Cardiac muscle cell (in vitro differentiated cells and primary cell): Measurements from ENCODE around the gene ACOT9. TPM values are rescaled to one million over a fixed set of nuclear protein-coding genes. Genes with fewer than 3 reads are reported as not detected.

ENCODE experiments used
- DNase-seq, 2 donors: peaks; one replicate each; pipeline versions ENCODE4 v3.0.0 to v3.0.0-alpha.2; 2010 to 2017; ENCODE audit warnings: low read depth in 1 of 2, low spot score in 1 of 2
- H3K27ac ChIP-seq: fragments of 200-600 bp; sonication (generic); 2 replicates; pipeline ENCODE4 v1.5.1; 2016
- H3K27me3 ChIP-seq: fragments of 200-600 bp; sonication (generic); 2 replicates; pipeline ENCODE4 v1.6.0; 2016; ENCODE audit warnings: control low read depth
- H3K36me3 ChIP-seq: fragments of 200-600 bp; sonication (generic); 2 replicates; pipeline ENCODE4 v1.5.1; 2016; ENCODE audit warnings: control low read depth
- H3K4me1 ChIP-seq: fragments of 200-600 bp; sonication (generic); 2 replicates; pipeline ENCODE4 v1.8.1; 2017; ENCODE audit warnings: low read depth, mild to moderate bottlenecking, mixed run types
- H3K4me3 ChIP-seq: fragments of 200-600 bp; sonication (generic); 2 replicates; pipeline ENCODE4 v1.5.1; 2016; ENCODE audit warnings: mild to moderate bottlenecking
- H3K9me3 ChIP-seq: fragments of 200-600 bp; sonication (generic); 2 replicates; pipeline ENCODE4 v1.5.1; 2017; ENCODE audit warnings: low read depth, mild to moderate bottlenecking, control low read depth
- polyA plus RNA-seq: library from polyadenylated mRNA; unstranded; fragments of >200 nt; fragmentation: Nextera tagmentation; extraction: Ambion mirVana; gene quantifications from 2 replicates; pipeline ENCODE4 v1.2.1, GENCODE V29; 2016
- total RNA-seq: library from RNA; depleted of rRNA; stranded (reverse); fragments of >200 nt; gene quantifications from 2 replicates; pipeline ENCODE4 v1.2.3, GENCODE V29; 2016
- TF ChIP-seq, protein P1 (sequence below): IDR thresholded peaks from 2 replicates; pipeline ENCODE4 v1.5.1; 2012; ENCODE audit warnings: low read depth, mild to moderate bottlenecking, low read length

Gene ACOT9
- total and polyA plus RNA-seq, 2 experiments from 2014 or later, result 22.2 to 31.1 TPM

DNA sequence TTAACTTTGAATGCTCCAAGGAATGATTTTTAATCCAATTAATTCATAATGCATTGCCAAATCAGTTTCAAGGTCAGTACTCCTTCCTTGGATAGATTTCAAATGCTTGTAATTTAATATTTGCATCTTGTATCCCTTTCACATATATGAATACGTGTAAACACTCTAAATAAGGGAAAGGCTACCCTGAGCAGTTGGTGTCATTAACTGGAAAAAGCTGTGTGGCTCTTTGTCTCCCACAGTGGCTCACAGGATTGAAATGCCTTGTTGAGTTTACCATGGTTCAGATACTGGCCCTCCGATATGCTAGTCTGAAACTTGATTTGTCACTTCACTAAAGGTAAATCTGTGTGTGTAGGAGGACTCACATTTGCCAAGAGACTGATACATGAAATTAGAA lies 16.7 kb upstream of the ACOT9 start:
- no peak for DNase-seq
- Histone ChIP-seq H3K27ac (no peak overlapping the region), H3K4me3 (no peak overlapping the region), H3K4me1 (peaks cover 4% of the 10 kb centered on the region), H3K27me3 (no peaks in the 10 kb centered on the region), H3K9me3 (no peaks in the 10 kb centered on the region), H3K36me3 (no peaks in the 10 kb centered on the region)
- TF ChIP-seq, protein P1, sequence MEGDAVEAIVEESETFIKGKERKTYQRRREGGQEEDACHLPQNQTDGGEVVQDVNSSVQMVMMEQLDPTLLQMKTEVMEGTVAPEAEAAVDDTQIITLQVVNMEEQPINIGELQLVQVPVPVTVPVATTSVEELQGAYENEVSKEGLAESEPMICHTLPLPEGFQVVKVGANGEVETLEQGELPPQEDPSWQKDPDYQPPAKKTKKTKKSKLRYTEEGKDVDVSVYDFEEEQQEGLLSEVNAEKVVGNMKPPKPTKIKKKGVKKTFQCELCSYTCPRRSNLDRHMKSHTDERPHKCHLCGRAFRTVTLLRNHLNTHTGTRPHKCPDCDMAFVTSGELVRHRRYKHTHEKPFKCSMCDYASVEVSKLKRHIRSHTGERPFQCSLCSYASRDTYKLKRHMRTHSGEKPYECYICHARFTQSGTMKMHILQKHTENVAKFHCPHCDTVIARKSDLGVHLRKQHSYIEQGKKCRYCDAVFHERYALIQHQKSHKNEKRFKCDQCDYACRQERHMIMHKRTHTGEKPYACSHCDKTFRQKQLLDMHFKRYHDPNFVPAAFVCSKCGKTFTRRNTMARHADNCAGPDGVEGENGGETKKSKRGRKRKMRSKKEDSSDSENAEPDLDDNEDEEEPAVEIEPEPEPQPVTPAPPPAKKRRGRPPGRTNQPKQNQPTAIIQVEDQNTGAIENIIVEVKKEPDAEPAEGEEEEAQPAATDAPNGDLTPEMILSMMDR, result no peak

DNA sequence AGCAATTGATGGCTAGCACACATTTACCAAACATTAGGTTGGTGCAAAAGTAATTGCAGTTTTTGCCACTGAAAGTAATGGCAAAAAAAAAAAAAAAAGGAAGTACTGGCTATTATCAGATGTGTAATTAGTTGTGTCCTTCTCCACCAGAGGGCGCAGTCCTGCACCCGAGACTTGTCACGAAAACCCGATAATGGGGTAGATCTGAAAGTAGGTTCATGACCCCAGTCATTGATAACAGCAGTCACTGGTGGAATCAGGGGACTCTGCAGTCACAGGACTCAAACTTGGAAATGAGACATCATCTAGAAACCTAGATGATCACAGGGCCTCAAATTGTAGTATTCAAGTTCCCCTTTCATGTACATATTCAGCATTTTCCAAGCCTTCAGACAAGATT lies 13.1 kb upstream of the ACOT9 start:
- Histone ChIP-seq H3K9me3 (no peaks in the 10 kb centered on the region), H3K27me3 (no peaks in the 10 kb centered on the region), H3K4me3 (no peak overlapping the region), H3K27ac (no peak overlapping the region), H3K36me3 (no peaks in the 10 kb centered on the region), H3K4me1 (peaks cover 4% of the 10 kb centered on the region)
- DNase-seq, result peak; percentile 65 to 80
- TF ChIP-seq, protein P1, result peak; percentile 49

DNA sequence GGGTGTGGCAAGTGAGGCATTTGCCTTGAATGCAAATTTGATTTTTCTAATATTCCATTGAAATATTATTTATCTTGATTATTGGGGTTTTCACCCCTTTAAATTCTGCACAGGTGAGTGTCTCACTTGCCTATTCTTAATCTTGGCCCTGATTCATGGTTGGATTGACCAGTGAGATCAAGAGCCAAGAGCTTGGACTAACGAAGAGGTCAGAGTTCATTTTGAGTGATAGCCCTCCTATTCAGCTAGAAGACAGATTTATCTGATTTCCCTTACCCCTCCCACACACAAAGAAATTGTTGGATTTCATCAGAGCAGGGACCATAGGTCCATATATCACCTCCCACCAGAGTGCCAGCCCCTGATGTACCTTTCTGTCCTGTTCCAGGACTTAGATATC lies 11.6 kb upstream of the ACOT9 start:
- Histone ChIP-seq H3K9me3 (no peaks in the 10 kb centered on the region), H3K27ac (no peak overlapping the region), H3K4me3 (no peak overlapping the region), H3K27me3 (no peaks in the 10 kb centered on the region), H3K36me3 (no peaks in the 10 kb centered on the region), H3K4me1 (peaks cover 4% of the 10 kb centered on the region)
- DNase-seq, result no peak
- TF ChIP-seq, protein P1, result no peak

DNA sequence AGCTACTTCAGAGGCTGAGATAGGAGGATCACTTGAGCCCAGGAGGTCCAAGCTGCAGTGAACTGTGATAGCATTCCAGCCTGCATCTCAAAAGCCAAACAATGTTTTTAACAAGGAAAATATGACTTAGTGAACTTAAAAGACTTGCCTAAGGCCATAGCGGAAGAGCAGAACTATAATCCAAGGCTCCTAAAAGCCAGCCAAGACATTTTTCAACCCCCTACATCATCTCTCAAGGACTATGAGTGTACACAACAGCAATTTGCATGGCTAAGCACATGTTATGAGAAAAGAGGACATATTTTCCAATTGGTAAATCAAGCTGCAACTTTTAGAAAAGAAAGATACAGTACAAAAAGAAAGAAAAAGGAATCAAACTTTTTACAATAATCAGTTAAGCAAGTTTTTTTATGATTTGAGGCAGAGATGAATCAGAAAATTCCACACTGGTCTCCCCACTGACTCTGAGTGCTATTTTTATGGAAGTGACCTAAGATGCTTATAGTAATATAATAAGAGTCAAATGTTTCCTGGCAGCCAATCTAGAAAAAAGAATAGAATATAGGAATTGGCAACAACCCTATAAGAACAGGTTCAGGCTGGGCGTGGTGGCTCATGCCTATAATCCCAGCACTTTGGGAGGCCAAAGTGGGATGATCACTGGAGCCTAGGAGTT lies 9.8 kb upstream of the ACOT9 start:
- Histone ChIP-seq H3K4me3 (no peak overlapping the region), H3K36me3 (no peaks in the 10 kb centered on the region), H3K27me3 (no peaks in the 10 kb centered on the region), H3K4me1 (peaks cover 4% of the 10 kb centered on the region), H3K9me3 (no peaks in the 10 kb centered on the region), H3K27ac (no peak overlapping the region)
- TF ChIP-seq, protein P1, result no peak
- peak in 1 of 2 donors; percentile 15 for DNase-seq

DNA sequence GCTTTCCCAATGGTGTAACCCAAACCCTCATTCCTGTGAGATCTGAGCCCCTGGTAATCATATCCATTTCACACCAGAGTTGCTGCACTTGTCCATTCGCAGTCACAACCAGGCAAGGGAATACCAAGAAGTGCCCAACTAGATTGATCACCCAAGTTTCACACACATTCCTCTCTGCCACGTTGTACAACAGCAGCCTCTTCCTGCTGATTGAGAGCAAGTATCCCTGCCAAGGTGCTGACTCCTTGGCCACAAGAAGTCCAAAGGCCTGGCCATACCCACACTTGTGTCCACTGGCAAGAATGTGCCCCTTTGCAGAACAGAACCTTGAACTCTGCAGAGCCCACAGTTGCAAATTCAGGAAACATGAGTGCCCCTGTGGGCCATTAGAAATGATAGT lies 6.5 kb upstream of the ACOT9 start:
- Histone ChIP-seq H3K27ac (no peak overlapping the region), H3K27me3 (no peaks in the 10 kb centered on the region), H3K9me3 (no peaks in the 10 kb centered on the region), H3K4me1 (no peaks in the 10 kb centered on the region), H3K4me3 (no peak overlapping the region), H3K36me3 (no peaks in the 10 kb centered on the region)
- TF ChIP-seq, protein P1, result no peak
- DNase-seq, result no peak
